Cardiac muscle cell (in vitro differentiated cells and primary cell): ENCODE data around the gene PID1. TPM values are rescaled to one million over a fixed set of nuclear protein-coding genes. Genes with fewer than 3 reads are reported as not detected.

Source experiments
- DNase-seq, 2 donors: peaks; one replicate each; pipeline versions ENCODE4 v3.0.0 to v3.0.0-alpha.2; 2010 to 2017; ENCODE audit warnings: low read depth in 1 of 2, low spot score in 1 of 2
- H3K27ac ChIP-seq: fragments of 200-600 bp; sonication (generic); 2 replicates; pipeline ENCODE4 v1.5.1; 2016
- H3K27me3 ChIP-seq: fragments of 200-600 bp; sonication (generic); 2 replicates; pipeline ENCODE4 v1.6.0; 2016; ENCODE audit warnings: control low read depth
- H3K36me3 ChIP-seq: fragments of 200-600 bp; sonication (generic); 2 replicates; pipeline ENCODE4 v1.5.1; 2016; ENCODE audit warnings: control low read depth
- H3K4me1 ChIP-seq: fragments of 200-600 bp; sonication (generic); 2 replicates; pipeline ENCODE4 v1.8.1; 2017; ENCODE audit warnings: low read depth, mild to moderate bottlenecking, mixed run types
- H3K4me3 ChIP-seq: fragments of 200-600 bp; sonication (generic); 2 replicates; pipeline ENCODE4 v1.5.1; 2016; ENCODE audit warnings: mild to moderate bottlenecking
- H3K9me3 ChIP-seq: fragments of 200-600 bp; sonication (generic); 2 replicates; pipeline ENCODE4 v1.5.1; 2017; ENCODE audit warnings: low read depth, mild to moderate bottlenecking, control low read depth
- CTCF ChIP-seq: IDR thresholded peaks from 2 replicates; pipeline ENCODE4 v1.5.1; 2012; ENCODE audit warnings: low read depth, mild to moderate bottlenecking, low read length
- polyA plus RNA-seq: library from polyadenylated mRNA; unstranded; fragments of >200 nt; fragmentation: Nextera tagmentation; extraction: Ambion mirVana; gene quantifications from 2 replicates; pipeline ENCODE4 v1.2.1, GENCODE V29; 2016
- total RNA-seq: library from RNA; depleted of rRNA; stranded (reverse); fragments of >200 nt; gene quantifications from 2 replicates; pipeline ENCODE4 v1.2.3, GENCODE V29; 2016

PID1 gene
- total and polyA plus RNA-seq, 2 experiments from 2014 or later: 0.42 to 0.43 TPM

DNA sequence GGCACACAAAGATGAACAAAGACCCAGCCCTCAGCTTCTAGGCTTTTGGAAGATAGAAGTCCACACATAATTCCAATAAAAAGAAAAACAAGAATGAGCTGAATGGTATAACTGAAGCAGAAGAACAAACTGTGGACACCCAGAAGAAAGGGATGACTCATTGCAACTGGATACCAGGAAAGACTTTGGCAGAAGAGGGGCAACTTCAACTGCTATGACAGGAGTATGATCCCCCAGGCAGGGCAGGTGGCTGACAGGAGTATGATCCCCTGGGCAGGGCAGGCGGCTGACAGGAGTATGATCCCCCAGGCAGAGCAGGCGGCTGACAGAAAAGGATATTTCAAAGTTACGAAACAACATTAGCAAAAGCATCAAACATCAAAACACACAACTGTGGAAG is 21.6 kb downstream of the PID1 start:
- no peaks in the 10 kb centered on the region for H3K4me1 ChIP-seq
- DNase-seq: no peak
- no peaks in the 10 kb centered on the region for H3K9me3 ChIP-seq
- H3K4me3 ChIP-seq: no peak overlapping the region
- no peak for TF ChIP-seq CTCF
- no peak overlapping the region for H3K27ac ChIP-seq
- no peaks in the 10 kb centered on the region for H3K27me3 ChIP-seq
- H3K36me3 ChIP-seq: no peaks in the 10 kb centered on the region

GRCh38 chr2:229246334-229246733 is 24.8 kb downstream of the PID1 start:
- Histone ChIP-seq H3K36me3 (no peaks in the 10 kb centered on the region), H3K4me3 (no peak overlapping the region), H3K27ac (no peak overlapping the region), H3K9me3 (no peaks in the 10 kb centered on the region), H3K27me3 (no peaks in the 10 kb centered on the region), H3K4me1 (no peaks in the 10 kb centered on the region)
- TF ChIP-seq CTCF: no peak
- no peak for DNase-seq

GRCh38 chr2:229244975-229245374 is 26.1 kb downstream of the PID1 start:
- Histone ChIP-seq H3K36me3 (no peaks in the 10 kb centered on the region), H3K9me3 (no peaks in the 10 kb centered on the region), H3K27me3 (no peaks in the 10 kb centered on the region), H3K4me3 (no peak overlapping the region), H3K27ac (no peak overlapping the region), H3K4me1 (no peaks in the 10 kb centered on the region)
- no peak for TF ChIP-seq CTCF
- DNase-seq: peak in 1 of 2 donors; percentile 7

DNA sequence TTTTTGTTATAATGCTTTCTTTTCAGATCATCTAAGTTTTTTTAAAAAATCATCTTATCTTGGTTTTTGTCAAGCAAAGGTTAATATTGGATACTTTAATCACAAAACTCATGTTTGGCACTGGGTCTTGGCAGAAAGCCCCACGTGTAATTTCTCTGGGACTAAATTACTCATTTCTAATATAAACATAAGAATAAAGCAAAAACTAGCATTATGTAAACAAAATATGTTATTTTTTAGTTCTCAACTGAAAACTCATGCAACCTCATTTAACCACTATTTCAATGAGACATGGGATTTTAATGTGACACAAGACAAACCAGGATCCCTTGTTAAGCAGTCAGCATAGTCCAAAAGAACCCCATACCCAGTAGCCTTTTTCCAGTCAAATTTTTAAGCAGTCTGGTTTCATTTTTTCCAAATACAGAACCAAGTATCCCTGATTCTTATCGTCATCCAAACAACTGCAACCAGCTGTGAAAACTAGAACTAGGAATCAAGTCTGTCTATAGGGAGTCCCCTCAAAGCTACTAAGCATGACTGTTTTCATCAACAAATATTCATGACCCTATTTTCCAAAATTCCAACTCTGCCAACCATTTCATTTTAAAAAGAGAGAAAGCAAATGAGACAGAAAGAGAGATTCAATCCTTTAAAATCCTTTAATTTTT is 27.1 kb downstream of the PID1 start:
- DNase-seq: no peak
- Histone ChIP-seq H3K36me3 (no peaks in the 10 kb centered on the region), H3K27me3 (no peaks in the 10 kb centered on the region), H3K9me3 (no peaks in the 10 kb centered on the region), H3K4me1 (no peaks in the 10 kb centered on the region), H3K27ac (no peak overlapping the region), H3K4me3 (no peak overlapping the region)
- TF ChIP-seq CTCF: no peak

GRCh38 chr2:229240984-229241491 is 30.0 kb downstream of the PID1 start:
- Histone ChIP-seq H3K4me3 (no peak overlapping the region), H3K9me3 (no peaks in the 10 kb centered on the region), H3K36me3 (no peaks in the 10 kb centered on the region), H3K27me3 (no peaks in the 10 kb centered on the region), H3K27ac (no peak overlapping the region), H3K4me1 (no peaks in the 10 kb centered on the region)
- TF ChIP-seq CTCF: no peak
- no peak for DNase-seq
